Measurements from ENCODE around the gene IGBP1.
"Not testable (repeated sequence)": the region's sequence is repeated elsewhere in the genome, so short reads cannot be mapped to it uniquely, and the experiment has no call there.

- not testable (repeated sequence) for TF ChIP-seq CTCF (IDR thresholded peaks at IDR 0.05 in 8 of 11, conservative IDR thresholded peaks at IDR 0.05 in 3 of 11); POLR2A (IDR thresholded peaks at IDR 0.05); POLR2AphosphoS5 (IDR thresholded peaks at IDR 0.05)
Measured at GRCh38 chrX:70111436-70112026, 21.7 kb upstream of the IGBP1 start.

Measured in spleen (tissue), 7 donors.